H9 (cell line): ENCODE data around the gene NHS. TPM values are rescaled to one million over a fixed set of nuclear protein-coding genes. Genes with fewer than 3 reads are reported as not detected.

Source experiments
- DNase-seq: peaks from one replicate; pipeline ENCODE4 v3.0.0-alpha.2; 2017
- H2AFZ ChIP-seq: one replicate; pipeline ENCODE4 v1.6.1; 2013; ENCODE audit warnings: mild to moderate bottlenecking, low read length, control low read depth, moderate library complexity
- H2AK5ac ChIP-seq: 2 replicates; pipeline ENCODE4 v1.6.1; 2013; ENCODE audit warnings: low read length, control low read depth, mixed read lengths; ENCODE audit not compliant: insufficient read length
- H2BK120ac ChIP-seq: one replicate; pipeline ENCODE4 v1.6.1; 2013; ENCODE audit warnings: low read depth, mild to moderate bottlenecking, low read length, control low read depth, inconsistent platforms; ENCODE audit not compliant: poor library complexity, severe bottlenecking
- H2BK12ac ChIP-seq: 2 replicates; pipeline ENCODE4 v1.6.1; 2013; ENCODE audit warnings: low read length, control low read depth, mixed read lengths, low read depth; ENCODE audit not compliant: insufficient read length
- H2BK15ac ChIP-seq: 2 replicates; pipeline ENCODE4 v1.6.1; 2013; ENCODE audit warnings: low read depth, low read length, control low read depth
- H2BK20ac ChIP-seq: one replicate; pipeline ENCODE4 v1.6.1; 2013; ENCODE audit warnings: low read depth, mild to moderate bottlenecking, low read length, control low read depth, inconsistent platforms; ENCODE audit not compliant: poor library complexity, severe bottlenecking
- H2BK5ac ChIP-seq: 2 replicates; pipeline ENCODE4 v1.6.1; 2013; ENCODE audit warnings: low read length, control low read depth, mixed read lengths; ENCODE audit not compliant: insufficient read length
- H3K14ac ChIP-seq: 2 replicates; pipeline ENCODE4 v1.6.1; 2013; ENCODE audit warnings: low read length, control low read depth; ENCODE audit not compliant: insufficient read depth
- H3K18ac ChIP-seq: 2 replicates; pipeline ENCODE4 v1.6.1; 2013; ENCODE audit warnings: low read depth, mild to moderate bottlenecking, mixed read lengths, low read length, control low read depth; ENCODE audit not compliant: insufficient read length
- H3K23ac ChIP-seq: 2 replicates; pipeline ENCODE4 v1.6.1; 2013; ENCODE audit warnings: low read length, control low read depth, mixed read lengths, low read depth; ENCODE audit not compliant: insufficient read length
- H3K23me2 ChIP-seq: 2 replicates; pipeline ENCODE4 v1.6.1; 2013; ENCODE audit warnings: low read depth, mild to moderate bottlenecking, mixed read lengths, low read length, control low read depth; ENCODE audit not compliant: insufficient read length, poor library complexity, severe bottlenecking
- H3K27ac ChIP-seq: 2 replicates; pipeline ENCODE4 v1.5.1; 2013; ENCODE audit warnings: low read length, control low read depth, mixed read lengths, low read depth; ENCODE audit not compliant: insufficient read length
- H3K27me3 ChIP-seq: 2 replicates; pipeline ENCODE4 v1.6.1; 2013; ENCODE audit warnings: low read length, control low read depth, inconsistent platforms; ENCODE audit not compliant: insufficient read depth
- H3K4ac ChIP-seq: 2 replicates; pipeline ENCODE4 v1.6.1; 2013; ENCODE audit warnings: low read depth, mild to moderate bottlenecking, control low read depth, inconsistent platforms, low read length, moderate library complexity
- H3K4me1 ChIP-seq: 2 replicates; pipeline ENCODE4 v1.6.1; 2013; ENCODE audit warnings: low read length, control low read depth, inconsistent platforms; ENCODE audit not compliant: insufficient read depth
- H3K4me2 ChIP-seq: 2 replicates; pipeline ENCODE4 v1.6.1; 2013; ENCODE audit warnings: low read length, control low read depth, mixed read lengths; ENCODE audit not compliant: insufficient read length, insufficient read depth
- H3K56ac ChIP-seq: 2 replicates; pipeline ENCODE4 v1.6.1; 2013; ENCODE audit warnings: low read depth, mild to moderate bottlenecking, mixed read lengths, low read length, control low read depth; ENCODE audit not compliant: insufficient read length
- H3K79me1 ChIP-seq: 2 replicates; pipeline ENCODE4 v1.6.1; 2013; ENCODE audit warnings: low read depth, mild to moderate bottlenecking, moderate library complexity, low read length, control low read depth, inconsistent platforms; ENCODE audit not compliant: insufficient read depth, poor library complexity, severe bottlenecking
- H3K79me2 ChIP-seq: 2 replicates; pipeline ENCODE4 v1.6.1; 2013; ENCODE audit warnings: low read length, control low read depth, inconsistent platforms; ENCODE audit not compliant: insufficient read depth
- H3K9ac ChIP-seq: 2 replicates; pipeline ENCODE4 v1.6.1; 2013; ENCODE audit warnings: low read length, control low read depth, mixed read lengths; ENCODE audit not compliant: insufficient read length; ENCODE audit errors: extremely low read depth
- H3K9me3 ChIP-seq: one replicate; pipeline ENCODE4 v1.6.1; 2013; ENCODE audit warnings: low read depth, low read length, inconsistent platforms; ENCODE audit not compliant: control insufficient read depth
- H3T11ph ChIP-seq: one replicate; pipeline ENCODE4 v1.6.1; 2013; ENCODE audit warnings: mild to moderate bottlenecking, low read length, control low read depth, inconsistent platforms
- H4K20me1 ChIP-seq: one replicate; pipeline ENCODE4 v1.6.1; 2013; ENCODE audit not compliant: control insufficient read depth, insufficient read length, insufficient read depth
- H4K5ac ChIP-seq: 2 replicates; pipeline ENCODE4 v1.6.1; 2013; ENCODE audit warnings: low read depth, mild to moderate bottlenecking, mixed read lengths, low read length, control low read depth; ENCODE audit not compliant: insufficient read length
- H4K8ac ChIP-seq: replicated peaks from 2 replicates; pipeline ENCODE4 v1.6.1; 2013; ENCODE audit warnings: low read length, control low read depth, mixed read lengths, low read depth; ENCODE audit not compliant: insufficient read length
- H4K91ac ChIP-seq: 2 replicates; pipeline ENCODE4 v1.6.1; 2013; ENCODE audit warnings: low read depth, mild to moderate bottlenecking, moderate library complexity, mixed read lengths, low read length, control low read depth; ENCODE audit not compliant: insufficient read length
- H3K27ac Mint-ChIP-seq, 3 experiments: 2 replicates in 2 of 3; 3 replicates in 1 of 3; pipeline ENCODE4 v1.8.0; 2020 to 2021; ENCODE audit warnings: mixed read lengths in 3 of 3, mild to moderate bottlenecking in 1 of 3, moderate library complexity in 1 of 3
- H3K27me3 Mint-ChIP-seq: 2 replicates; pipeline ENCODE4 v1.8.0; 2021; ENCODE audit warnings: low read depth, mild to moderate bottlenecking, moderate library complexity, mixed read lengths
- H3K36me3 Mint-ChIP-seq, 3 experiments: 2 replicates in 2 of 3; 3 replicates in 1 of 3; pipeline ENCODE4 v1.8.0; 2020 to 2021; ENCODE audit warnings: low read depth in 3 of 3, mixed read lengths in 3 of 3; ENCODE audit not compliant: insufficient read depth in 1 of 3
- H3K4me1 Mint-ChIP-seq, 2 experiments: 2 replicates each; pipeline ENCODE4 v1.8.0; 2020; ENCODE audit warnings: mixed read lengths in 2 of 2
- H3K4me3 Mint-ChIP-seq, 2 experiments: 2 replicates in 1 of 2; 3 replicates in 1 of 2; pipeline ENCODE4 v1.8.0; 2020 to 2021; ENCODE audit warnings: mild to moderate bottlenecking in 2 of 2, mixed read lengths in 2 of 2, moderate library complexity in 1 of 2
- H3K9me3 Mint-ChIP-seq, 2 experiments: 2 replicates in 1 of 2; 3 replicates in 1 of 2; pipeline ENCODE4 v1.8.0; 2020; ENCODE audit warnings: mild to moderate bottlenecking in 2 of 2, mixed read lengths in 2 of 2, moderate library complexity in 1 of 2
- WGBS: extraction: QIAGEN DNeasy Blood & Tissue Kit; methylation state at CpG from one replicate; pipeline ENCODE4 v1.1.7; 2013; ENCODE audit warnings: missing lambda C conversion rate, low lambda C conversion rate, mixed read lengths; ENCODE audit not compliant: insufficient read length; ENCODE audit errors: extremely low coverage; 5-methylcytosine and 5-hydroxymethylcytosine counted together
- total RNA-seq: library from RNA; stranded (reverse); gene quantifications from 2 replicates; pipeline ENCODE4 v1.2.1, GENCODE V29; 2021
- TF ChIP-seq, protein P1 (sequence below): fragments of 200-600 bp; sonication (generic); conservative IDR thresholded peaks from 3 replicates; pipeline ENCODE4 v1.8.0; 2021; ENCODE audit warnings: antibody characterized with exemption, mild to moderate bottlenecking

NHS gene
- total RNA-seq, 1 experiment from 2014 or later, result 8.7 TPM

- H2BK20ac ChIP-seq, result no peak overlapping the region
- Mint-ChIP-seq H3K27ac (no peak overlapping the region), H3K9me3 (no peaks in the 10 kb centered on the region), H3K36me3 (no peaks in the 10 kb centered on the region), H3K4me1 (peaks cover 27 to 28% of the 10 kb centered on the region in 2 experiments), H3K4me3 (no peak overlapping the region), H3K27me3 (peaks cover 15% of the 10 kb centered on the region)
- no peak overlapping the region for H3K23ac ChIP-seq
- H2BK12ac ChIP-seq, result no peak overlapping the region
- peaks cover 9% of the 10 kb centered on the region for H3K9me3 ChIP-seq
- no peak overlapping the region for H4K5ac ChIP-seq
- no peak for DNase-seq
- no peak overlapping the region for H2BK120ac ChIP-seq
- H3K79me2 ChIP-seq, result no peaks in the 10 kb centered on the region
- H3K14ac ChIP-seq, result no peak overlapping the region
- no peaks in the 10 kb centered on the region; the same call in 1 of the 2 replicates for H3K4me1 ChIP-seq
- no peak overlapping the region for H2BK5ac ChIP-seq
- H3K27ac ChIP-seq, result no peak overlapping the region
- no peaks in the 10 kb centered on the region for H3K79me1 ChIP-seq
- H4K91ac ChIP-seq, result no peak overlapping the region
- no peak overlapping the region for H3K18ac ChIP-seq
- TF ChIP-seq, protein P1, sequence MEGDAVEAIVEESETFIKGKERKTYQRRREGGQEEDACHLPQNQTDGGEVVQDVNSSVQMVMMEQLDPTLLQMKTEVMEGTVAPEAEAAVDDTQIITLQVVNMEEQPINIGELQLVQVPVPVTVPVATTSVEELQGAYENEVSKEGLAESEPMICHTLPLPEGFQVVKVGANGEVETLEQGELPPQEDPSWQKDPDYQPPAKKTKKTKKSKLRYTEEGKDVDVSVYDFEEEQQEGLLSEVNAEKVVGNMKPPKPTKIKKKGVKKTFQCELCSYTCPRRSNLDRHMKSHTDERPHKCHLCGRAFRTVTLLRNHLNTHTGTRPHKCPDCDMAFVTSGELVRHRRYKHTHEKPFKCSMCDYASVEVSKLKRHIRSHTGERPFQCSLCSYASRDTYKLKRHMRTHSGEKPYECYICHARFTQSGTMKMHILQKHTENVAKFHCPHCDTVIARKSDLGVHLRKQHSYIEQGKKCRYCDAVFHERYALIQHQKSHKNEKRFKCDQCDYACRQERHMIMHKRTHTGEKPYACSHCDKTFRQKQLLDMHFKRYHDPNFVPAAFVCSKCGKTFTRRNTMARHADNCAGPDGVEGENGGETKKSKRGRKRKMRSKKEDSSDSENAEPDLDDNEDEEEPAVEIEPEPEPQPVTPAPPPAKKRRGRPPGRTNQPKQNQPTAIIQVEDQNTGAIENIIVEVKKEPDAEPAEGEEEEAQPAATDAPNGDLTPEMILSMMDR, result no peak
- H3K4ac ChIP-seq, result no peak overlapping the region
- no peak overlapping the region for H3K9ac ChIP-seq
- no peak overlapping the region for H3K56ac ChIP-seq
- H2AK5ac ChIP-seq, result no peak overlapping the region
- H3K27me3 ChIP-seq, result no peaks in the 10 kb centered on the region
- no peak overlapping the region for H3K4me2 ChIP-seq
- H3T11ph ChIP-seq, result no peak overlapping the region
- H4K8ac ChIP-seq, result no peak overlapping the region
- no peaks in the 10 kb centered on the region for H4K20me1 ChIP-seq
- no peak overlapping the region for H2AFZ ChIP-seq
- no peaks in the 10 kb centered on the region for H3K23me2 ChIP-seq
- H2BK15ac ChIP-seq, result no peak overlapping the region
- WGBS, result no CpG with 5 or more reads among the region's 6 CpGs
Measured at GRCh38 chrX:17369309-17369708, 5.7 kb upstream of the NHS start.
